HepG2 (cell line): ENCODE data around the gene MAP3K2. TPM values are rescaled to one million over a fixed set of nuclear protein-coding genes. Genes with fewer than 3 reads are reported as not detected.

Experiments
- ATF3 ChIP-seq: sonication (generic); formaldehyde crosslinking; IDR thresholded peaks from 2 replicates; pipeline ENCODE4 v1.4.0; 2020; ENCODE audit warnings: missing genetic modification reagents
- CEBPG ChIP-seq: IDR thresholded peaks from 2 replicates; pipeline ENCODE4 v1.6.1; 2016
- CREM ChIP-seq, 2 experiments: sonication (generic) in 1 of 2; formaldehyde crosslinking in 1 of 2; IDR thresholded peaks; 2 replicates each; pipeline versions ENCODE4 v1.4.0 to v1.6.1; 2016 to 2020; ENCODE audit warnings: antibody characterized with exemption in 1 of 2, mild to moderate bottlenecking in 1 of 2, missing genetic modification reagents in 1 of 2
- ELF3 ChIP-seq: IDR thresholded peaks from 2 replicates; pipeline ENCODE4 v1.6.1; 2016; ENCODE audit warnings: missing genetic modification reagents, missing compliant biosample characterization
- GATAD1 ChIP-seq: IDR thresholded peaks from 2 replicates; pipeline ENCODE4 v1.6.1; 2016; ENCODE audit warnings: missing genetic modification reagents, missing compliant biosample characterization
- HOXA7 ChIP-seq: sonication (generic); formaldehyde crosslinking; IDR thresholded peaks from 2 replicates; pipeline ENCODE4 v1.8.1; 2022; ENCODE audit warnings: mild to moderate bottlenecking, missing genetic modification reagents, moderate library complexity
- PBX3 ChIP-seq: sonication (generic); formaldehyde crosslinking; IDR thresholded peaks from 2 replicates; pipeline ENCODE4 v1.8.1; 2023; ENCODE audit warnings: missing genetic modification reagents, inconsistent platforms, borderline replicate concordance
- RBFOX2 ChIP-seq: fragments of 200-400 bp; formaldehyde crosslinking; IDR thresholded peaks from 2 replicates; pipeline ENCODE4 v1.6.1; 2017; ENCODE audit warnings: low read depth, mild to moderate bottlenecking, low read length
- SSRP1 ChIP-seq: IDR thresholded peaks from 2 replicates; pipeline ENCODE4 v1.6.1; 2016; ENCODE audit warnings: control low read depth
- TBL1XR1 ChIP-seq: fragments of 150-350 bp; IDR thresholded peaks from 2 replicates; pipeline ENCODE4 v1.6.1; 2014; ENCODE audit warnings: borderline replicate concordance, low read length; ENCODE audit not compliant: partially characterized antibody
- TFE3 ChIP-seq: IDR thresholded peaks from 2 replicates; pipeline ENCODE4 v1.6.1; 2016
- ZBTB26 ChIP-seq: IDR thresholded peaks from 2 replicates; pipeline ENCODE4 v1.6.1; 2016; ENCODE audit warnings: missing compliant biosample characterization, missing genetic modification reagents, borderline replicate concordance
- ZHX2 ChIP-seq, 2 experiments: sonication (generic) in 1 of 2; formaldehyde crosslinking in 1 of 2; IDR thresholded peaks; 2 replicates each; pipeline versions ENCODE4 v1.6.1 to v1.9.0; 2014 to 2022; ENCODE audit warnings: antibody characterized with exemption in 1 of 2, borderline replicate concordance in 1 of 2, inconsistent platforms in 1 of 2, low read depth in 1 of 2, missing genetic modification reagents in 1 of 2
- ZNF549 ChIP-seq: sonication (generic); formaldehyde crosslinking; IDR thresholded peaks from 2 replicates; pipeline ENCODE4 v1.5.0; 2020; ENCODE audit warnings: missing genetic modification reagents
- ZNF552 ChIP-seq: sonication (generic); formaldehyde crosslinking; IDR thresholded peaks from 2 replicates; pipeline ENCODE4 v1.9.0; 2022; ENCODE audit warnings: missing genetic modification reagents, mild to moderate bottlenecking, borderline replicate concordance
- ZNF619 ChIP-seq: sonication (generic); formaldehyde crosslinking; IDR thresholded peaks from 2 replicates; pipeline ENCODE4 v1.4.0; 2020; ENCODE audit warnings: mild to moderate bottlenecking, missing genetic modification reagents
- ZNF776 ChIP-seq: sonication (generic); formaldehyde crosslinking; IDR thresholded peaks from 2 replicates; pipeline ENCODE4 v1.4.0; 2020; ENCODE audit warnings: mild to moderate bottlenecking, missing genetic modification reagents
- ZNF891 ChIP-seq: sonication (generic); formaldehyde crosslinking; IDR thresholded peaks from 2 replicates; pipeline ENCODE4 v1.5.0; 2020; ENCODE audit warnings: mild to moderate bottlenecking, missing genetic modification reagents
- polyA plus RNA-seq, 8 experiments: library from polyadenylated mRNA; depleted of rRNA in 3 of 8; stranded (reverse) in 7 of 8; unstranded in 1 of 8; fragments of >200 nt; fragmentation: Illumina TruSeq in 4 of 8; extraction: Trizol in 4 of 8; gene quantifications; 2 replicates each; pipeline versions ENCODE4 v1.2.1 to v1.2.3, GENCODE V29; 2011 to 2016; ENCODE audit warnings: low read depth in 4 of 8, missing spikeins in 1 of 8, mixed read lengths in 1 of 8; ENCODE audit not compliant: insufficient read depth in 1 of 8
- total RNA-seq, 5 experiments: library from RNA; depleted of rRNA; stranded (reverse); fragments of >200 nt; fragmentation: Illumina TruSeq; extraction: Trizol; gene quantifications; 2 replicates each; pipeline ENCODE4 v1.2.3, GENCODE V29; 2016; ENCODE audit warnings: low read depth in 1 of 5

MAP3K2 gene
- total and polyA plus RNA-seq, 2 of the 13 experiments (the other 11 are each of a cell fraction or from before 2014, with no cell fraction given) = 12.2 to 37.2 TPM

GRCh38 chr2:127387655-127388422 is at the start of gene MAP3K2 (continued):
- peak; percentile 82; the same call in 1 of the 2 replicates for TF ChIP-seq PBX3 (CRISPR knock-in tag)
- peak; percentile 42; the same call in 1 of the 2 replicates for TF ChIP-seq GATAD1
- peak; percentile 8 for TF ChIP-seq TBL1XR1
- TF ChIP-seq ZNF619 (CRISPR knock-in tag) = no peak
- TF ChIP-seq ZNF776 = peak; percentile 73; the same call in 1 of the 2 replicates
- TF ChIP-seq ELF3 (CRISPR knock-in tag) = peak; percentile 43
- TF ChIP-seq ZNF552 (CRISPR knock-in tag) = 0 out of 2 replicates have a peak, but pooled peaks have one; percentile 16
- TF ChIP-seq RBFOX2 = peak; percentile 98
- TF ChIP-seq ZNF891 (CRISPR knock-in tag) = 0 out of 2 replicates have a peak, but pooled peaks have one; percentile 53
- TF ChIP-seq ATF3 (CRISPR knock-in tag) = peak; percentile 75; the same call in 1 of the 2 replicates
- no peak for TF ChIP-seq HOXA7 (CRISPR knock-in tag)
- peak; percentile 96 for TF ChIP-seq ZHX2 (IDR thresholded peaks at IDR 0.05; ENCODE audit: low read depth)
- peak; percentile 41 for TF ChIP-seq ZHX2 (CRISPR knock-in tag; IDR thresholded peaks at IDR 0.05; ENCODE audit: borderline replicate concordance)
- TF ChIP-seq SSRP1 (CRISPR knock-in tag) = 0 out of 2 replicates have a peak, but pooled peaks have one; percentile 42
- peak; percentile 12; the same call in 1 of the 2 replicates for TF ChIP-seq TFE3 (CRISPR knock-in tag)
- TF ChIP-seq CEBPG (CRISPR knock-in tag) = peak; percentile 3; the same call in 1 of the 2 replicates
- no peak for TF ChIP-seq CREM (IDR thresholded peaks at IDR 0.05)
- TF ChIP-seq CREM (CRISPR knock-in tag; IDR thresholded peaks at IDR 0.05) = no peak
- TF ChIP-seq ZNF549 (CRISPR knock-in tag) = peak; percentile 34; the same call in 1 of the 2 replicates
- peak; percentile 31; the same call in 1 of the 2 replicates for TF ChIP-seq ZBTB26 (CRISPR knock-in tag)
